GM18873 (cell line): ENCODE results near the gene SCAP.
"Not testable (repeated sequence)": the region's sequence is repeated elsewhere in the genome, so short reads cannot be mapped to it uniquely, and the experiment has no call there.

Experiments
- ATAC-seq: cut with Tn5 transposase; IDR thresholded peaks from one replicate; pipeline ENCODE4 v1.9.1; 2021; ENCODE audit warnings: mild to moderate bottlenecking, moderate library complexity, moderate number of reproducible peaks; ENCODE audit not compliant: unreplicated experiment, low FRiP score

Gene SCAP

DNA sequence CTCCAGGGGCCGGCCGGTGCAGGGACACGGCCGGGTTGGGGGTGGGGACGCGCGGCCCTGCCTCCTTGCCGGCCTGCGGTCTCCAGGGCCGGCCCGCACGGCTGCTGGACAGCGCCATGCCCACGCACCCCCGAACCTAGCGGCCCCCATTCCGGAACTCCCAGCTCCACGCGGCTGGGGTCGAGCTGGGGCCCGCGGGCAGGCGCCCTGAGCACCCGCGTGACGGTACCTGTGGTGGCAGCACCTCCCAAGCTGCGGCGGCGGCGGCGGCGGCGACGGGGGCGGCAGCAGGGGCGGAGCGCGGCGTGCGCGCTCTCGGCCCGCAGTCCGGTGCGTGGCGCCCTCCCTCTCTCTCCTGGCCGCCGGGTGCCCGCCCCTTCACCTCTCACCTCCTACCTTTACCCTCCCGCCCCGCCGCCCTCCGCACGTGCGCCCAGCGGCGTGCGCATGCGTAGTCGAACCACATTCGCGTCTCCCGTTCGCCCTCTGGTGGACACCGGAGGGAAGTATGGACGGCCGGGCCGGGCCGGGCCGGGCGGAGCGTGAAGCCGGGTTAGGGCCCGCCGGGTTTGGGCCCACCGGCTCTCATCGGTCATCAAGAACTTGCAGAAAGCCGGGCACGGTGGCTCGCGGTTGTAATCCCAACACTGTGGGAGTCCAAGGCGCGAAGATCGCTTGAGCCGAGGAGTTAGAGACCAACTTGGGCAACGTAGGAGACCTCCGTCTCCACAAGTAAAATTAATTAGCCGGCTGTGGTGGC lies at the start of gene SCAP:
TSS of gene SCAP (minus strand) at position 372 of the 760 bp plus-strand sequence. CDS start 32,948 bp downstream, outside the sequence.
- peak; percentile 83 for ATAC-seq

- no peak for ATAC-seq
Observed at GRCh38 chr3:47523310-47524073, 47.8 kb upstream of the SCAP start.

GRCh38 chr3:47522082-47522987 lies 46.6 kb upstream of the SCAP start:
- no peak for ATAC-seq

- ATAC-seq = no peak
Observed at GRCh38 chr3:47520756-47521155, 45.0 kb upstream of the SCAP start.

- ATAC-seq = no peak
Observed at GRCh38 chr3:47517937-47518336, 42.2 kb upstream of the SCAP start.

GRCh38 chr3:47515864-47516319 lies 40.2 kb upstream of the SCAP start:
- ATAC-seq = no peak

GRCh38 chr3:47515100-47515499 lies 39.4 kb upstream of the SCAP start:
- no peak for ATAC-seq

GRCh38 chr3:47513125-47513929 lies 37.6 kb upstream of the SCAP start, which contains the start of gene ELP6:
ELP6 (minus strand) TSS chr3:47513712; CDS start chr3:47513590, 122 bp downstream.
- peak; percentile 81 for ATAC-seq

- ATAC-seq = no peak
Observed at GRCh38 chr3:47512416-47513124, 36.8 kb upstream of the SCAP start.

GRCh38 chr3:47505267-47505666 lies 29.5 kb upstream of the SCAP start:
- not testable (repeated sequence) for ATAC-seq

GRCh38 chr3:47504113-47504512 lies 28.4 kb upstream of the SCAP start:
- no peak for ATAC-seq

GRCh38 chr3:47503033-47503432 lies 27.3 kb upstream of the SCAP start:
- ATAC-seq = no peak

- ATAC-seq = no peak
Observed at GRCh38 chr3:47496892-47497291, 21.2 kb upstream of the SCAP start.

- ATAC-seq = no peak
Observed at GRCh38 chr3:47495886-47496285, 20.1 kb upstream of the SCAP start.

- no peak for ATAC-seq
Observed at GRCh38 chr3:47495111-47495510, 19.4 kb upstream of the SCAP start.

DNA sequence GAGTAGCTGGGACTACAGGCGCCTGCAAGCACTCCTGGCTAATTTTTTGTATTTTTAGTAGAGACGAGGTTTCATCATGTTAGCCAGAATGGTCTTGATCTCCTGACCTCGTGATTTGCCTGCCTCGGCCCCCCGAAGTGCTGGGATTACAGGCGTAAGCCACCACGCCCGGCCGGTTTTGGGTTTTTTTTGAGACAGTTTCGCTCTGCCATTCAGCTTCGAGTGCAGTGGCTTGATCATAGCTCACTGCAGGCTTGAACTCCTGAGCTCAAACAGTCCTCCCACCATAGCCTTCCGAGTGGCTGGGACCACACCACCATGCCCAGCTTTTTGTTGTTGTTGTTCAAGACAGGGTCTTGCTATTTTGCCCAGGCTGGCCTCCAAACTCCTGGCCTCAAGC lies 16.0 kb upstream of the SCAP start:
- ATAC-seq = no peak

- no peak for ATAC-seq
Observed at GRCh38 chr3:47491186-47491585, 15.4 kb upstream of the SCAP start.

GRCh38 chr3:47487265-47487664 lies 11.5 kb upstream of the SCAP start:
- ATAC-seq = no peak

DNA sequence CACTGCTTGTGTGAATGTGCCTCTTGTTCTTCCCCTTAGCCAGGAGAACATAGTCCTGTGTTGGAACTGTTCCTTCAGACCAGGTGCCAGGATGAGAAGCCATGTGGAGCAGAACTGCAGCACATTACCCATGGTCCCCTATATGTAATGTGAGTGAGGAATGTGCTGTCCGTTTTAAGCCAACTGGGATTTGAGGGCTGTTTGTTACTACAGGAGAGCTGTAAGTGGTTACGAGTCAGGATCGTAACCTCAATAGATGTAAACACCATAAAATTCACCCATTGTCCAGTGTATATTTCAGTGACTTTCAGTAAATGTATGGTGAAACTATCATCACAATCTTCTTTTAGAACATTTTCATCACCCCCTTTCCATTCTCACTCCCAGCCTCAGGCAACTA lies 10.1 kb upstream of the SCAP start:
- no peak for ATAC-seq
